HuH-7 (cell line): Measurements from ENCODE around the gene ST7.
A peak's percentile ranks its signal among the peaks of the same experiment; 100 is the strongest.
"Not testable (repeated sequence)": the region's sequence is repeated elsewhere in the genome, so short reads cannot be mapped to it uniquely, and the experiment has no call there.

Experiments
- DNase-seq: peaks from one replicate; pipeline ENCODE4 v3.0.0; 2011; ENCODE audit warnings: low spot score

Gene ST7

DNA sequence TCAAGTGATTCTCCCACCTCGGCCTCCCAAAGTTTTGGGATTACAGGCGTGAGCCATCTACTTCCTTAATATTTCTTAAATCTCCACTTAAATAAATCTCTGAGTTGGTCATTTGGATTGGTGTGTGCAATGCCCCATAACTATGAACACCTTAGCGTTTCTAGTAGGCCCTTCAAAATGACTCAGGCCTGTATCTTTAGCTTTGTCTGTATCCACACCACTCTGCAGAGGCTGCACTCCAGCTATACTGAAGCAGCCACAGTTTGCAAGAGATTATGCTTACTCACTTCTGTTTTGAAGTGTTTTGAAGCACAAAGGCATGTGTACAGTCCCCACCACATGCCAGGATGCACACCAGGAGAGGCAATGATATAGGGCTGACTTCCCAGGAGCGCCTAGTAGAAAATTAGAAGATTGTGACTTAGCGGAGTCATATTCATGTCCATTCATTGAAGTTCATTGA is 2.4 kb upstream of the ST7 start:
- DNase-seq: no peak

DNA sequence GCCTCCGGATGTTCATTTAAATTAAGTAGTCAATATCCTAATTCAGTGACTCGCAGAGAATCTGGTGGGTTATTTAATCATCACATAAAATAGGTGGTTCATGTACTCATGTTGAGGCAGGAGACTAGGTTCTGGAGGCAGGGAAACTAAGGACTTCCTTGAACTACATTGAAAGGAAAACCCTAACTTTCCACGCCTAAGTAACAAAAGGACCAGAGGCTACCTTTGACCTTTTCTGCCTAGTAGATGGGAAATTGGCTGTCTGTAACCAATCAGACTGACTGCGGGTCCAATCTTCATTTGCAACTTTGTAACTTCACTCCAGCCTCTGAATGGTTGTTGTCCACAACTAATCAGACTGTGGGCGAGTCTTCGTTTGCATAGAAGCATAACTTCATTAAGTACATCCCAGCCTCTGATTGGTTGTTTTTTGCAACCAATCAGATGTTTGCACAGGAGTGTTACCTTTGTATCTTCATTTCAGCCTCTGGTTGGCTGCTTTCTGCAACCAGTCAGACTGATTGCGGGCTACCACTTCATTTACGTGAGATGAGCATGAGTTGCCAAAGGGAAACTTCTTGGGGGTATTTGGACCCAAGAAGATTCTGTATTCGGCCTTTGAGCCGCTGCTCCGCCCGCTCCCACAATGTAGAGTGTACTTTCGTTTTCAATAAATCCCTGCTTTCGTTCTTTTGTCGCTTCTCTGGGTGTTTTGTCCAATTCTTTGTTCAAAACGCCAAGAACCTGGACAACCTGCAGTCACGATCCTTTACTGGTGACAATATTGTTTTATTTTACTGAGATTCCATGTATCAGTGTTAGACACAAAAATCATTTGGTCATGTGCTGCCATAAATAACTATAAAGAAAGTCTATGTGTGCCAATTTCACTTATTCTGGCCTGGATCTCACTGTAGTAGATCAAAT is 1.7 kb upstream of the ST7 start:
- DNase-seq: peak; percentile 25

DNA sequence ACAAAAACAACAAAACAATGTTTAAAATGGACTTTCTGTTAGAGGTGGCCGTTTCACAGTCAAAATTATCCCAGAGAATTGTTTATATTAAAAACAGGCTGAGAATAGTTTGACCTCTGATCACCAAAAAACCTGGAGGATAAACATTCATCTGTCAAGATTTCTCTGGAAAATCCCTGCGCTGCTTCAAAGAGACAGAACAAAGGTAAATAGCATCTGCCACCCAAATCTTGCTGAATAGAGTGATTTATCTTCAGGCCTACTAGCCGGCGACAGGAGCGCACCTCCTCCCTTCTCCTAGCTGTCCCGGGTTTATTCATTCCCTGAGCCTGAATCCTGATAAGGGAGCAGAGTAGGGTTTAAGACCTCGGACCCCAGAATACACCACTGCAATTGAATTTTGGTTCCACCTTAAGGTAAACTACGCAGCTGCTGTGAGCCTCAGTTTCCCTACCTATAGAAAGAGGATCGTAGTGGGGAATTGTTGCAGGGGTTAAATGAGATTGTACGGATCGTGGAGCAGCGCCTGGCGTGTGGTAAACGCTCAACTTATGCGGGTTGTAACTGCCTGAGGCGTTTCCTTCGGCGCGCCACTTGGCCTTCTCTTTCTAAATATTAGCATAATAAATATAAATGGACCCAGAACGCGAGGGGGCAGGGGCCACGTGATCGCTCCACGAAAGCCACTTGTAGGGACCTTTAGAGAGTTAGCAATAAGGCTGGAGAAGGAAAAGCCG is 498 bp upstream of the ST7 start:
- peak; percentile 32 for DNase-seq

DNA sequence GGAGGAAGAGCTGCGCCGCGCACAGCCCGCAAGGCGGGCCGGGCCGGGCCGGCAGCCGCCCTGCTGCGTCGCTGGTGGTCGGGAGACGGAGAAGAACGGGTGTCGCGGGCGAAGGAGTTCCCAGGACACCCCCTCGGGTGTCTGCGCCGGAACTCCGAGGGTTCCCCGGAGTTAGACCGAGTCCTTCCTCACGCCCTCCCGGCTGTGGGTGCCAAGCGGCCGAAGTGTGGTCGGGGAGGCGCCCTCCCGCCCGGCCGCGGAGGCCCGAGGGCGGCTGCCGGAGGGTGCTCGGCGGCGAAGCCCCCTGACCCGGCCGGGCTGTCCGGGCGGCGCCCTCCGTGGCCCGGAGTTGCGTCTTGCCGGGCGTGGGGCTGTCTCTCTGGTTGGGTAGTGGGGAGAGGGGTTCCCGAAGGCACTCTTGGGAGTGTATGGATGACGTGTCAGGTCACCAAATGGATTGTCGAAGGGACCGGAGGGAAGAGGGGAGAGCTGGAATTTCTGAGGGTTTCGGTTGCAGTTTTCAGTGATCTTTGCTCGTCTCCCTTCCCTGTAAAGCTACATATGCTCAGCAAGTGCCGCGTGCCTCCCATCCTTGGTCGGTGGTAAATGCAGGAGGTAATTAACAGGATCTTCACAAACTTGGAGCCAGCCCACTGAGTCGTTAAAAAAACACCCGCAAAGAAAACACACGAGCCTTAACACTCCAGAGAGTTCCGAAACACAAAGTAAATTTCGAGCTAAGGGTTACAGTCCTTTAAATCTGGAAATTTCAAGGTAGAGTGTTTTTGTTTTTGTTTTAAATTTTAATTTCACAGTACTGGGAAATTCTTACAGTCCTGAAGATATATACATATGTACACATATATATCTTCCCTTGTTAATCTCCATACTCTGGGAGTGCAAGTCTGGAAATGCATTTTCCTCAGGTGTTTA is 871 bp downstream of the ST7 start:
- DNase-seq: peak; percentile 61

DNA sequence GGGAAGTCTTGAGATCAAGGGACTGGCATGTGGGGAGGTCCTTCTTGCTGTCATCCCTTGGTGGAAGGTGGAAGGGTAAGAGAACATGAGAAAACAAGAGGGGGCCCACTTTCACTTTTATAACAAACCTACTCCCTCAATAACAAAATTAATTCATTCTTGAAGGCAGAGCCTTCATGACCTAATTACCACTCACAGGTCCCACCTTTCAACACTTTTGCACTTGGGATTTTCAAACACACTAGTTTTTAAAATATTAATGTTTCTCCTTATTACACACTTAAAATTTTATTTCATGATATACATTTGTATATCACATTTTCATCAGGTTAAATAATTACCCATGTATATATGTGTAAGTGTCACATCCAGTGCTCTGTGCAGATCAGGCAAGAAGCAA is 2.0 kb downstream of the ST7 start:
- DNase-seq: no peak

DNA sequence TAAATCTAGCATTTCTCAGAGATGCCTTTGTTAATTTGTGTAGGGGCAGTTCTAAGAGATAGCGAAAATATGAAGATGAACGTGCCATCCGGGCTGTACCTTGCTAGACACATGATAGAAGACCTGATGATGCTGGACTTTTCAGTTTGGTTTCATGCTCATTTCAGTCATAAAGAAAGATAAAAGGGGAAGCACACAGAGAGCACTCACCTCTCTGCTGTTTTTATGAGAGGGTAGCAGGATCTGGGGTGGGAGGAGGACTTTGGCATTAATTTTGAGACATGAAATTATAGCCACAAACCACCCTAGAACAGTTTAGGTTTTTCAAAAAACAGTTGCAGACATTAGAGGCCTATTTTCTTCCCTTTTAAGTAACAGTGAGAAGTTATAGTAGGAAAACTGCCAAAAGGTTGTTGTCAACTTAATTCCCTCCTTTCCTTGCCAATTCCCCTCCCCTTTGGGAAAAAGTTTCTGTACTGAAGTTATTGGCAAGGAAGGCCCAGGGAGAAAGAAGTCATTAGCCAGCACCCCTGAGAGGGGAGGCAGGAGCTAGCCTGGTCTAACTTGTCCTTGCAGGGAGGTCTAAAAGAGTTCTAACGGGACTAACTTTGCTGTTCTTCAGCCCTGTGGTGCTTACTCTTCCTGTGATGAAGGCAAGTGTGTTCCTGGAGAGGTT is 2.6 kb downstream of the ST7 start:
- DNase-seq: no peak

DNA sequence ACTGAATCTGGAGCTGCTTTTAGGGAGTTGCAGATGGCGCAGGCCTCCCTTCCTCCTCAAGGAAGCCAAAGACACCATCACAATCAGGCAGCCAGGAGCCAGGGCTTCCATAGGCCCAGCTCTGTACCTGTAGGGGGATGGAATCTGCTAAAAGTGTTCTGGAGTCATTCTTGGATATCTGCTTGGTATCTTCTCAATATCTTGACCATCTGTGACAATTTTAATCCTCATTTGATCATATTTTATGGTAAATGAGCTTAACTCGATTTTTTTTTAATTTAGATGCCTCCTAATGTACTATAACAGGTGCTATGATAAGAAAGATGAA is 3.1 kb downstream of the ST7 start:
- no peak for DNase-seq

DNA sequence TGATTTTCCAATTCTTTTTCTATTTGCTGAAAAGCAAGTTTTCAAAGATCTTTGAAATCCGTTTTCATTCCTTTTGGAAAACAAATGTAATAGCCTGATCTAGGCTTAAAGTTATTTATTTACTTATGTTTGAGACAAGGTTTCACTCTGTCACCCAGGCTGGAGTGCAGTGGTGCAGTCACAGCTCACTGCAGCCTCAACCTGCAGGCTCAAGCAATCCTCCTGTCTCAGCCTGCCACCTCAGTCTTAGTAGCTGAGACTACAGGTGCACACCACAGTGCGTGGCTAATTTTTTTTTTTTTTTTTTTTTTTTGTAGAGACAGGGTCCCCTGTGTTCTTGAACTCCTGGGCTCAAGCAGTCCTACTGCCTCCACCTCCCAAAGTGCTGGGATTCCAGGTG is 4.6 kb downstream of the ST7 start:
- no peak for DNase-seq

DNA sequence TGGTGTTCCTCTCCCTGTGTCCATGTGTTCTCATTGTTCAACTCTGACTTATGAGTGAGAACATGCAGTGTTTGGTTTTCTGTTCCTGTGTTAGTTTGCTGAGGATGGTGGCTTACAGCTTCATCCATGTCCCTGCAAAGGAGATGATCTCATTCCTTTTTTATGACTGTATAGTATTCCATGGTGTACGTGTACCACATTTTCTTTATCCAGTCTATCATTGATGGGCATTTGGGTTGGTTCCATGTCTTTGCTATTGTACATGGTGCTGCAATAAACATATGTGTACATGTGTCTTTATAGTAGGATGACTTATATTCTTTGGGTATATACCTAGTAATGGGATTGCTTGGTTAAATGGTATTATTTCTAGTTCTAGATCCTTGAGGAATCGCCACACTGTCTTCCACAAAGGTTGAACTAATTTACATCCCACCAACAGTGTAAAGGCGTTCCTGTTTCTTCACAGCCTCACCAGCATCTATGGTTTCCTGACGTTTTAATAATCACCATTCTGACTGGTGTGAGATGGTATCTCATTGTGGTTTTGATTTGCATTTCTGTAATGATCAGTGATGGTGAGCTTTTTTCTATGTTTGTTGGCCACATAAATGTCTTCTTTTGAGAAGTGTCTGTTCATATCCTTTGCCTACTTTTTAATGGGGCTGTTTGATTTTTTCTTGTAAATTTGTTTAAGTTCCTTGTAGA is 8.8 kb downstream of the ST7 start:
- DNase-seq: not testable (repeated sequence)

DNA sequence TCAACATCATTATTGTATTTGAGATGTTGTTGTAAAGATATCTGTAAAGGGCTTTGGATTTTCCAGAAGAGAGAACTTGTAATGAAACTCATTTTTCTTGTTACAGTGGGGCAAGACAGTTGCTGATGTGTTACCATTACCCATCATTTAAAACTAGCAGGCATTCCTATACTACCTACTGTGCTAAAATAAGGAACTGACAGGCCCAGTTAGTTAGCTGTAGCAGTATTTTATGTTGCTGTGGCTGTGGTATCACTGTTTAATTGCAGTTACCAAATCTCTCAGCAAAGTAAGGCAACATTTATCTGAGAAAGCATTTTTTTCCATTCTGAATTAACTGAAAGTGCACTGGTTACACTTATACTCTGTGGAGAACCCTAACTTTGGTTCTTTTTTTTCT is 9.9 kb downstream of the ST7 start:
- no peak for DNase-seq

DNA sequence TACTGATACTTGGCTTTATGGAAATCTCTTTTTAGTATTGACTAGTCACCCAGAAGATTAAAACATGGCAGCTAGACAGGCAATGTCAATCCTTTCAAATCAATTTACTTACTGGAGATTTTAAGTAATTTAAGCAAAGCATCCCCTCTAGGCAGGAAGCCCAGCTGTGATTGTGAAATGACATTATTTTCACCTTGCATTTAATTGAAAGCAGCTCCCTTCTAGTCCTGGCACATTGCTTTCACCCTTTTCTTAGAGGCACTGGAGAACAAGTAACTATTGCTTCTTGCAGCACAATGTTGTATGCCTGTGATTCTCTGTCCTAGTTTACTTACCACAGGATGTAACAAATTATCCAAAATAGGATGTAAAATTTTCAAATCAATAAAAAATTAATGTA is 13.3 kb downstream of the ST7 start:
- no peak for DNase-seq

DNA sequence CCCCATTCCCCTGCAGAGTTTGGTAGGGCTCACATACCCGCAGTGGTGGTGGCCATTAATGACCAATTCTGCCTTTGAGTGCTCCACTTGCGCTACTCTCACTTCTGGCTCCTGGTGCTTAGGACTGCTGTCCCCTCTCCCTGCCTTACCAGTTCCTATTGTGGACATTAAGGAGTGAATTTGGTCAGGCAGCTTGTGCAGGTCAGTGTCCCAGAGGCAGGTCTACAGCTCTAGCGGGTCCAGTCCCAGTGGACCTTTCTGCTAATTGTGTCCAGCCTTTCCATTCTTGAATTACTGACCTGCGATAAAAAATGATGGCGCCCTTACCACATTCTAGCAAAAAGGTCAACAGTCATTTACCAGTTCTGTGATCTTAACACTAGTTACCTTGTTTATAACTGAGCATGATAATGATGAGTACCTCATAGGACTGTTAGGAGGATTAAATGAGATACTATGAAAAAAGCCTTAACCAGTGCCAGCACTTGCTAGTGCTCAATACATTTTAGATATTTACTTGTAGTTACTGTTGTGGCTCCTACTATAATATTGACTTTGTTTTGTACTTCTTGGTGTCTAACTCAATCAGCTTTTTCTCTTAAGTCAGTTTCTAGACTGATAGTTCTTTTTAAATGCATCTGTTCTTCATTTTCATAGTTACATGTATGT is 14.1 kb downstream of the ST7 start:
- DNase-seq: no peak

DNA sequence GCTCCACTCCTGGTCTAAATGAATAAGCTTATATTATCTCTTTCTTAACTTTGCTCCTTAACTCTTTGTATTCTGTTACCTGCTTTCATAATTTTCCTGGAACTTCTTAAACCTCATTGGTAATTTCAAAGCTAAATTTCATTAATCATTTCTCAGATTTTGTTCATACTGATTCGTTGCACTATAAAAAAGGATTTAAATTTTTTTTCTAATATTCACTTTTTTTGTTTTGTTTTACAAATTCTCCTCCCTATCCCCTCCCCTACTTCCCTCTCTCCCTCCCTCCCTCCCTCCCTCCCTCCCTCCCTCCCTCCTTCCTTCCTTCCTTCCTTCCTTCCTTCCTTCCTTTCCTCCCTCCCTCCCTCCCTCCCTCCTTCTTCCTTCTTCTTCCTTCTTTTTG is 14.7 kb downstream of the ST7 start:
- no peak for DNase-seq

DNA sequence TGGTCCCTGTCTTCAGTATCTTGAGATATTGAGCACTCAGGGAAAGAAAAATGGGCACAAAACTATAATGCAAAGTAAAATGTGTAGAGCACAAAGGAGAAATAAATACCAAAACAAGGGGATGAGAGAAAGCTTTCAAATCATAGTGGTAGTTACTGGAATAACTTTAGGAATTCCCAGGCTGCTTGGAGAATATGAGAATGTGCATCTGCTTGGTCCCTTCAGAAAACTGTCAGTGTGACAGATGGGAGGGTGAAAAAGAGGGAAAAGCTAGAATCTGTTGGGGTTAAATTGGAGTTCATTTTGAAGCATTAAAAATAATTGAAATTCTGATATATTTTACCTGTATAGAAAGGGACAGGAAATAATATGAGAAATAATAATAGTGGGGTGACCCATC is 15.3 kb downstream of the ST7 start:
- no peak for DNase-seq

DNA sequence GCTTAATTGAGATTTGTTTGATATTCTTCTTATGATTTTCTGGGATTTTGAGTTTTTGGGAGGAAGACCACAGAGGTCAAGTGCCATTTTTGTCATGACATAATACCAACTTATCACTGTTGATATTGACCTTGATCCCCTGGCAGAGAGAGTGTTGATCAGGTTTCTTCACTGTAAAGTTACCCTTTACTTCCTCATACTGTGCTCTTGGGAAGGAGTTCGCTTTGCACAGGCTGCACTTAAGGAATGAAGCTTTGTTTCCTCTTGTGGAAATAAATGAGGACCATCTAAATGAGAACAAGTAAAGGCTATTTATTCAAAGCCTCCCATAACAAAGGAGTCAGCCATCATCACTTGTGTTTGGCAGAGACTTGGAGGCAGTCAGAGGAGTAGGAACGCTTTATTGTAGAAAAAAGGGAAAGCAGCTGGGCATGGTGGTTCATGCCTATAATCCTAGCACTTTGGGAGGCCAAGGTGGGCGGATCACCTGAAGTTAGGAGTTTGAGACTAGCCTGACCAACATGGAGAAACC is 16.1 kb downstream of the ST7 start:
- no peak for DNase-seq

DNA sequence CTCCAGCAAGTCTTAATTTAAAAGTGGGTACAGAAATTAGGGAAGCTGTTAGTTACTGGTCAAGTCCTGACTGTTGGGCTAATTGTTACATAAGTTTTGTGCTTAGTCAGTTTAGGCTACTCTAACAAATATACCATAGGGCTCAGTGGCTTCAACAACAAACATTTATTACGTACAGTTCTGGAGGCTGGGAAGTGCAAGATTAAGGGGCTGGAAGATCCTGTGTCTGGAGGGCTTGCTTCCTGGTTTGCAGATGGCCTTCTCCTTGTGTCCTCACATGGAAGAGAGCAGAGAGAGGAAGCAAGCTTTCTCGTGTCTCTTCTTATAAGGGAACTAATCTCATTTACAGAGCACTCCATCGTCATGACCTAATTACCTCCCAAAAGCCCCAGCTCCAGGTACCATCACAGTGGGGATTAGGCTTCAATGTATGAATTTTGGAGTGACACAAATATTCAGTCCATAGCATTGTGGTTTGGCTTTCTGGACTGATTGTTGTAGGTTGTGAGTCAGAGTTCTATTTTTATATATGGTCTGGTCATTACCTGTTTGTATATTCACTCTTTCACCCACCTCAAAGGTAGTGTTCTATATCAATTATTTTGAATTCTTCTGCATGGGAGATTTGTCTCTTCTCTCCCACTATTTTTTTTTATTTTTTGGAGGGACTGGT is 17.1 kb downstream of the ST7 start:
- DNase-seq: no peak

DNA sequence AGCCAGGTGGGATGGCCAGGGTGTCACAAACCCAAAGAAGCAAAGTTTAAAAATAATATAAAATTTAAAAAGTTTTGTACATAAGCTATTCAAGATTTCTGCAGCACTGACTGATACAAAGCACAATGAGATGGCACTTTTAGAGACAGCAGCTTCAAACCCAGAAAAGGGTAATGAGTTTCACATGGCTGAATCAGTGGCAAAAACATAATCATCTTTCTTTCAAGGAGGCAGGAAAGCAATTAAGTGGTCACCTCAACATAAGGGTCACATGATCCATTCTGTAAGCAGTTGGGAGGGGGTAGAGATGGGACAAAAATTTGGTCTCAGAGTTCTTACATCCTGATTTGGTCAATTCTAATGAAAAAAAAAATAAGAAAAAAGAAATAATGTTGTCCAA is 17.9 kb downstream of the ST7 start:
- not testable (repeated sequence) for DNase-seq

DNA sequence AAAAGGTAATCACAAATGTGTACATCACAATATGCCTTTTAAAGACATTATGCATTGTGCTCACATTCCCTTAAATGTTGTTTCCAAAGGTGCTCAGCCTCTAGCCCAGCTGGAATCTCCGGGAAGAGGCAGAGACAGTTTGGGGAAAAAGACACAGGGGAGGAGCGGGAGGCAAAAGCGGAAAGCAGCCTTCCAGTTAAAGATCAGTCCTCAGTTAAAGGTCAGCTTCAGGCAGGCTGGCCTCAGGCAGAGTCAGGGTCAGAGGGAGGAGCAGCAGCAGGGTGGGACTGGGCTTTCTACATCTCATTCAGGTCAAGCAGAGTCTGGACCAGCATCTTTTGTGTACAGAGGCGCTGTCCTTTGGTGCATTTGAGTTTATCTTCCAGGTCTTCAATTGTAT is 18.6 kb downstream of the ST7 start:
- DNase-seq: no peak

DNA sequence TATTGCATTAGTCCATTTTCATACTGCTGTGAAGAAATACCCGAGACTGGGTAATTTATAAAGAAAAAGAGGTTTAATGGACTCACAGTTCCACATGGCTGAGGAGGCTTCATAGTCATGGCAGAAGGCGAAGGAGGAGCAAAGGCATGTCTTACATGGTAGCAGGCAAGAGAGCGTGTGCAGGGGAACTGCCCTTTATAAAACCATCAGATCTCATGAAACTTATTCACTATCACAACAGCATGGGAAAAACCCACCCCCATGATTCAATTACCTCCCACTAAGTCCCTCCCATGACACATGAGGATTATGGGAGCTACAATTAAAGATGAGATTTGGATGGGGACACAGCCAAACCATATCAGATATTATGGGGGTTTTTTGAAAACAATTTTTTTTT is 21.7 kb downstream of the ST7 start:
- DNase-seq: not testable (repeated sequence)

DNA sequence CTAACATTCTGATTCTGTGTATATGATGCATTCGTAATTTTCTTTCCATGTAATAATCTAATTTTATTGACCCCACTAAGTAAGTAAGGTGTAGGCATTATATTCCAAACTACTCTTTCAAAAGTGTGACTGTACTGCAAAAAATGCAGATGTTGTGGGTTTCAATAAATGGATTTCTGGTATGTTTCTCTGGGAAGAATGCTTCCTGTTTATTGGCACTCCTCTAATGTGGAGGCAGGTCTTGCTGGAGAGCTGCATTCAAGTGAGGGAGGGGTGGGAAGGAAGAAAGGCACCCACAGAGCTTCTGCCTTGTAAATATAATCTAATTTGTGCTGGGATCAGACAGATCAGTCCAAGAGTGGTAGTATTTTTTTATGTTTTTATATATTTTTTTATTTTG is 23.9 kb downstream of the ST7 start:
- no peak for DNase-seq
